ENCODE data around the gene FOXP1. TPM values are rescaled to one million over a fixed set of nuclear protein-coding genes. Genes with fewer than 3 reads are reported as not detected.

The FOXP1 gene
- total RNA-seq, 1 donor from 2014 or later: 107 TPM

- peaks cover 38% of the 10 kb centered on the region for H3K4me1 ChIP-seq (ENCODE audit: insufficient read depth, low read length)
- DNase-seq (ENCODE audit: low read depth): peak; percentile 53
- no peaks in the 10 kb centered on the region for H3K27me3 Mint-ChIP-seq (ENCODE audit: low read depth, unreplicated experiment)
- H3K9ac ChIP-seq (ENCODE audit: low read length): peak overlapping the region; percentile 49
- peak overlapping the region; percentile 6 for H3K4me3 ChIP-seq (ENCODE audit: insufficient read depth, low read depth, low read length)
- no peaks in the 10 kb centered on the region for H3K36me3 ChIP-seq (ENCODE audit: insufficient read depth, low read length)
- no peak overlapping the region for H3K4me3 Mint-ChIP-seq (ENCODE audit: unreplicated experiment)
- peak overlapping the region; percentile 92 for H3K27ac Mint-ChIP-seq (ENCODE audit: unreplicated experiment)
- H3K79me2 ChIP-seq (ENCODE audit: insufficient read depth, low read length): no peaks in the 10 kb centered on the region
- no peaks in the 10 kb centered on the region for H3K9me3 ChIP-seq (ENCODE audit: insufficient read depth, low read depth, low read length)
- H3K27me3 ChIP-seq (ENCODE audit: insufficient read depth, low read length): no peaks in the 10 kb centered on the region
- TF ChIP-seq CTCF (IDR thresholded peaks at IDR 0.05; ENCODE audit: insufficient read depth, low read depth, low read length) (no peak), EZH2 (IDR thresholded peaks at IDR 0.05; ENCODE audit: insufficient read depth, low read length) (no peak)
- peak overlapping the region; percentile 81 for H3K27ac ChIP-seq (ENCODE audit: low read depth, low read length)
- H3K4me2 ChIP-seq (ENCODE audit: low read length): peak overlapping the region; percentile 40
- peaks cover 21% of the 10 kb centered on the region for H3K36me3 Mint-ChIP-seq (ENCODE audit: low read depth, unreplicated experiment)
- no peaks in the 10 kb centered on the region for H3K9me3 Mint-ChIP-seq (ENCODE audit: unreplicated experiment)
- peak; percentile 76 for FAIRE-seq
- H3K4me1 Mint-ChIP-seq (ENCODE audit: low read depth, unreplicated experiment): peaks cover 34% of the 10 kb centered on the region
- H4K20me1 ChIP-seq (ENCODE audit: insufficient read depth, low read length): no peaks in the 10 kb centered on the region
- no peak overlapping the region for H2AFZ ChIP-seq (ENCODE audit: low read depth, low read length)
Observed at GRCh38 chr3:71172951-71173350, 410.6 kb downstream of the FOXP1 start.

- H3K27ac Mint-ChIP-seq (ENCODE audit: unreplicated experiment): peak overlapping the region; percentile 92
- Histone ChIP-seq H3K27me3 (ENCODE audit: insufficient read depth, low read length) (no peaks in the 10 kb centered on the region), H3K4me3 (ENCODE audit: insufficient read depth, low read depth, low read length) (no peak overlapping the region), H3K4me1 (ENCODE audit: insufficient read depth, low read length) (peaks cover 42% of the 10 kb centered on the region), H3K9ac (ENCODE audit: low read length) (peak overlapping the region; percentile 49), H2AFZ (ENCODE audit: low read depth, low read length) (no peak overlapping the region), H4K20me1 (ENCODE audit: insufficient read depth, low read length) (no peaks in the 10 kb centered on the region), H3K9me3 (ENCODE audit: insufficient read depth, low read depth, low read length) (no peaks in the 10 kb centered on the region), H3K79me2 (ENCODE audit: insufficient read depth, low read length) (no peaks in the 10 kb centered on the region), H3K27ac (ENCODE audit: low read depth, low read length) (peak overlapping the region; percentile 81), H3K4me2 (ENCODE audit: low read length) (peak overlapping the region; percentile 40), H3K36me3 (ENCODE audit: insufficient read depth, low read length) (peaks cover under 1% of the 10 kb centered on the region)
- peaks cover 19% of the 10 kb centered on the region for H3K36me3 Mint-ChIP-seq (ENCODE audit: low read depth, unreplicated experiment)
- H3K9me3 Mint-ChIP-seq (ENCODE audit: unreplicated experiment): no peaks in the 10 kb centered on the region
- FAIRE-seq (peak; percentile 55), DNase-seq (ENCODE audit: low read depth) (no peak)
- no peak for TF ChIP-seq CTCF (IDR thresholded peaks at IDR 0.05; ENCODE audit: insufficient read depth, low read depth, low read length)
- TF ChIP-seq EZH2 (IDR thresholded peaks at IDR 0.05; ENCODE audit: insufficient read depth, low read length): no peak
- H3K27me3 Mint-ChIP-seq (ENCODE audit: low read depth, unreplicated experiment): no peaks in the 10 kb centered on the region
- H3K4me3 Mint-ChIP-seq (ENCODE audit: unreplicated experiment): no peak overlapping the region
- H3K4me1 Mint-ChIP-seq (ENCODE audit: low read depth, unreplicated experiment): peaks cover 36% of the 10 kb centered on the region
Observed at GRCh38 chr3:71172189-71172588, 411.3 kb downstream of the FOXP1 start.

GRCh38 chr3:71171247-71171646 lies 412.3 kb downstream of the FOXP1 start:
- Mint-ChIP-seq H3K27me3 (ENCODE audit: low read depth, unreplicated experiment) (no peaks in the 10 kb centered on the region), H3K27ac (ENCODE audit: unreplicated experiment) (no peak overlapping the region), H3K4me1 (ENCODE audit: low read depth, unreplicated experiment) (peaks cover 36% of the 10 kb centered on the region), H3K4me3 (ENCODE audit: unreplicated experiment) (no peak overlapping the region), H3K36me3 (ENCODE audit: low read depth, unreplicated experiment) (peaks cover 19% of the 10 kb centered on the region), H3K9me3 (ENCODE audit: unreplicated experiment) (no peaks in the 10 kb centered on the region)
- Histone ChIP-seq H2AFZ (ENCODE audit: low read depth, low read length) (no peak overlapping the region), H3K9me3 (ENCODE audit: insufficient read depth, low read depth, low read length) (no peaks in the 10 kb centered on the region), H4K20me1 (ENCODE audit: insufficient read depth, low read length) (no peaks in the 10 kb centered on the region), H3K4me2 (ENCODE audit: low read length) (no peak overlapping the region), H3K4me1 (ENCODE audit: insufficient read depth, low read length) (peaks cover 42% of the 10 kb centered on the region), H3K27ac (ENCODE audit: low read depth, low read length) (no peak overlapping the region), H3K9ac (ENCODE audit: low read length) (no peak overlapping the region), H3K4me3 (ENCODE audit: insufficient read depth, low read depth, low read length) (no peak overlapping the region), H3K27me3 (ENCODE audit: insufficient read depth, low read length) (no peaks in the 10 kb centered on the region), H3K79me2 (ENCODE audit: insufficient read depth, low read length) (no peaks in the 10 kb centered on the region), H3K36me3 (ENCODE audit: insufficient read depth, low read length) (peaks cover 10% of the 10 kb centered on the region)
- no peak for TF ChIP-seq CTCF (IDR thresholded peaks at IDR 0.05; ENCODE audit: insufficient read depth, low read depth, low read length)
- TF ChIP-seq EZH2 (IDR thresholded peaks at IDR 0.05; ENCODE audit: insufficient read depth, low read length): no peak
- no peak for DNase-seq (ENCODE audit: low read depth)
- FAIRE-seq: no peak

Data from astrocyte (in vitro differentiated cells and primary cell).